Skin epidermis (tissue), 12 donors: ENCODE measurements around the gene CDK12.
"Not testable (repeated sequence)": the region's sequence is repeated elsewhere in the genome, so short reads cannot be mapped to it uniquely, and the experiment has no call there.

Experiments used
- H3K27ac ChIP-seq, 21 experiments: fragments of 200-600 bp; sonication (generic) in 11 of 21; one replicate each; pipeline ENCODE4 v1.5.0; 2020; ENCODE audit warnings: mild to moderate bottlenecking in 3 of 21, inconsistent platforms in 2 of 21, moderate library complexity in 2 of 21
- H3K4me3 ChIP-seq, 7 experiments: fragments of 200-600 bp; sonication (generic) in 2 of 7; one replicate each; pipeline ENCODE4 v1.5.0; 2020; ENCODE audit warnings: inconsistent platforms in 2 of 7, mild to moderate bottlenecking in 2 of 7, moderate library complexity in 1 of 7

CDK12 gene

DNA sequence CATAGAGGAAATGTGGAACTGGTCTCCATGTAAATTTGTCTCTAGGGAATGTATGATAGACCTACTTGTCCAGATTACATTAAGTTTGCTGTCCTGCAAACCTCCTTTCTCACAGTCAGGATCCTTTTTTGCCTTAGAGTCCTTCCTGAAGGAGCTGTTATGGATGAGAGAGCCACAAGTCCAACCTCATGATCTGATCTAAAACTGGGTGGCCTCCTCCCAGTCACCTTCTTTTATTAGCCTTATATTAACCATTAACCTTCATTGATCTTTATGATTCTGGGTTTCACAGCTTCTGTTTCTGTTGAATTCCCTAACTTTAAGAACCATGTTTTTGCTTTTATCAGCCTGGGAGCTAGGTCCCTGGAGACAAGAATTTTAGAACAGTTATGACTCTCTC, 82.4 kb downstream of the CDK12 start:
- H3K4me3 ChIP-seq, result no peak overlapping the region

DNA sequence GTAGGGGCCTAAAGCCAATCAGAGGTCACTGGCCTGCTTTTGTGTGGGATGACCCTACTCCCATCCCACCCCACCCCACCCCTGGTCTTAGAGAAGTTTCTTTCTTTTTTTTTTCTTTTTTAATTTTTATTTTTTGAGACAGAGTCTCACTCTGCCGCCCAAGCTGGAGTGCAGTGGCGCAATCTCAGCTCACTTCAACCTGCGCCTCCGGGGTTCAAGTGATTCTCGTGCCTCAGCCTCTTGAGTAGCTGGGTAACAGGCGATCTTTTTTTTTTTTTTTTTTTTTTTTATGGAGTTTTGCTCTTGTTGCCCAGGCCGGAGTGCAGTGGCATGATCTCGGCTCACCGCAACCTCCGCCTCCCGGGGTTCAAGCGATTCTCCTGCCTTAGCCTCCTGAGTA, 83.1 kb downstream of the CDK12 start:
- H3K27ac ChIP-seq, H3K4me3 ChIP-seq: not testable (repeated sequence)

More for the DNA sequence above, 82.4 kb downstream of the CDK12 start:
- H3K27ac ChIP-seq, result no peak overlapping the region

DNA sequence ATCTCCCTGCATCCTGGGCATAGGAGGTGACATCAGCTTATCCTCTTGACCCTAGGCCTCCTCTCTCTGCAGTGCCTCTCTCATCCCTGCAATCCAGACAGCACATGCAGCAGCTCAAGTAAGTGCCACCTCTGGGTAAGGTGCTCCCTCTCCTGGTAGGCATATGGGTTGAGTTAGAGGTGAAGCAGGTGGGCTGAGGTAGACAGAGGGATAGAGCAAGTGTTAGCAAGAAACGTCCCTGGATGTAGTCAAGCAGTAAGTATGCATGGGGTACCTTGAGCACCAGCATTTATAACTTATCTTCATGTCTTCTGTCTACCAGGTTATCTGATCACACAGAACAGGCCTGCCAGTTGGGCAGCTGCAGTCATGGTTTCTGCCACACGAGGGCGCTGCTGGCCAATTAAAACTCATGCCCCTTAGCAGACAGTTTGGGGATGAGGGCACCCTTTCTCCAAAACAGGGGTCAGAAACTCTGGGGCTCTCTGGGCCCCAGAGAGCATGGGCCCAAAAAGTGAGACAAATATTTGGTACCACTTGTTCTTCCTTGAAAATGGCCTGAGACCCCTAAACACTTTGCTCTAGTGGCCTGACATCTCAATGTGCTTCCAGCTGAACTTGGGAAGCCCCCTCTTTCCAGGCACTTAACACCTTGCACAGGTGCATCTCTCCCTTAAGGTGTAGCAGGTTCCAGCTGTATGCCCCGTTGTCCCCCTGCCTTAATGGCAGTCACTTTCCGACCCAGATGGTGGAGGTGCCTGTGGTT, 86.6 kb downstream of the CDK12 start:
- Histone ChIP-seq H3K4me3 (no peak overlapping the region), H3K27ac (no peak overlapping the region)

DNA sequence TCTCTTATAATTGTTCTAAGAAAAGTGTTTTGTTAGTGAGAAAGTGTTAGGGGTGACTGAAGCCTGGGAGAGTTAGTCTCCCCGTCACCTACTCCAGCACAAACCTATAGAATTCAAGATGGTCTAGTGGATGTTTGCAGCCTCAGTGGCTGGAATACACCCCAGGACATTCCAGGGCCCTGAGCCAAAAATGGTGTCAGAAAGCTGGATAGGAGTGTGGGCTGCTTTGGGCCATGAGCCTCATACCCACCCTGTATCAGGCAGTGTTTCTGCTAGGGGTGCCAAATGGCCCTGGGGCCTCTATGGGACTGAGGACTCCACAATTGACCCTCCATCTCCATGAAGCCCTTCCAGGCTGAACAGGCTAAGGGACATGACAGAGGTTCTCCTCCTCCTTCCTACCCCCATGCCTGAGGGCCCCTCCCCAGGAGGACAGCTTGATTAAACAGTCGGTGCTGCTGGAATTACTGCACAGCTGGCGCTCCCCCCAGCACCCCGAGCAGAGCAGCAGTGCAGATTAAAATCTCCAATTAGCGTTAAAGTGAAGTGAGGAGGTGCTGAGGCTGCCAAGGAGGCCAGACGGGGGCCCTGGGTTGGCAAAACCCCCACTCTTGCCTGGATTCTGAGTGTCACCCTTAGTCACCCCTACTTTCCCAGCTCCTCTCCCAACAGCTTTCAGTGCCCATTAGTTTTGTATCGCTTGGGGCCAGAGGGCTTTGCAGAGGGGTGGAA, 87.4 kb downstream of the CDK12 start:
- Histone ChIP-seq H3K4me3 (no peak overlapping the region), H3K27ac (no peak overlapping the region)

DNA sequence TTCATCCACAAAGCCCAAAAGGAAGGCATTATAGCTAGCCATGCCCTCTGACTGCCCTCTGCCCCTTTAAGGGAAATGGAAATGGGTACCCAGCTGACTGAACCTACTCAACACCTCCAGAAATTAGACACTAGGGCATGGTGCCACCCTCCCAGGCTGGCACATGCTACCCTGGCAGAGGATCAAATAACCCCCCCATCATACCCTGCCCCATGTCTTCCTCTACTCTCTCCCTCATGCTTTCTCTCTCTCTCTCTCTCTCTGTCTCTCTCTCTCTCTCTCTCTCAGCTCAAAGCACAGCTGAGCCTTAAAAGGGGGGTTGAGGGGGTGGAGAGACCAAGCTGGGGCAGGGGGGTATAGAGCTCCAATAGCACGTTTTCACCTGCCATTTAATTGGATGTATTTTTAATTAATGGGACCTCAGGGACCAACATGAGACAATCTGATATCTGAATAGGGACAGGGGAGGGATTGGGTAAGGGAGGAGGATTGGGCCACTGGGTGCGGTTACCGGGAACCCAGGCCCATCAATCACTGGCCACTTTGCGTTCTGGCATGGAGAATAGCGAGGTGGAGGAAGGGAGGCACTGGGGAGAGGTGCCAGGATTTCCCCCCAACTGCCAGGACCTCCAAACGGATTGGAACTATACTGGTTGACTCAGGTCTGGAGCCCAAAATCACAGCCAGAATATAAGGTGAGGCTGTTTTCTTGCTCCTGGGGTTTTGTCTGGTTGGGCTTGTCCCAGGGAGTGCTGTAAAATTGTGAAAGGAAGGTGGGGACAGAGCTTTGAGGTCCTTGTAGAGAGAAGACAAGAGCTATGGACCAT, 88.7 kb downstream of the CDK12 start:
- Histone ChIP-seq H3K27ac (no peak overlapping the region), H3K4me3 (no peak overlapping the region)

DNA sequence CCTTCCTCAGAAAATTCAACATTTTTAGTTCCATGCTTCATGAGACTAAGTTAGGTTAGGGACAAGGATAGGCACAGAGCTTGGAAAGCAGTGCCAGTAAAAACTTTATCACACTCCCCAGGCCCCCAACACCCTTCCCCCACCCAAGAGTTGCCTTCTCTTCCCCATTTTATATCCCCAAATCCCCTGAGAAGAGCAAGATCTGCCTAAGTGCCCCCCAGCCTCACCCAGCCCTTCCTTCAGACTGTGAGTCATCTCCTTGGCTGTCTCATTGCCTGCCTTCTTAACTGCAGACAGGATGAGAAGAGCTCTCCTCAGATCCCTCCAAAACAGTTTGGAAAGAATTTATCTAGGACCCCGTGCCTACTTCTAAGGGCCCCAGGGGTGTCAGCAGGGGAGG, 90.6 kb downstream of the CDK12 start:
- Histone ChIP-seq H3K4me3 (no peak overlapping the region), H3K27ac (no peak overlapping the region)

DNA sequence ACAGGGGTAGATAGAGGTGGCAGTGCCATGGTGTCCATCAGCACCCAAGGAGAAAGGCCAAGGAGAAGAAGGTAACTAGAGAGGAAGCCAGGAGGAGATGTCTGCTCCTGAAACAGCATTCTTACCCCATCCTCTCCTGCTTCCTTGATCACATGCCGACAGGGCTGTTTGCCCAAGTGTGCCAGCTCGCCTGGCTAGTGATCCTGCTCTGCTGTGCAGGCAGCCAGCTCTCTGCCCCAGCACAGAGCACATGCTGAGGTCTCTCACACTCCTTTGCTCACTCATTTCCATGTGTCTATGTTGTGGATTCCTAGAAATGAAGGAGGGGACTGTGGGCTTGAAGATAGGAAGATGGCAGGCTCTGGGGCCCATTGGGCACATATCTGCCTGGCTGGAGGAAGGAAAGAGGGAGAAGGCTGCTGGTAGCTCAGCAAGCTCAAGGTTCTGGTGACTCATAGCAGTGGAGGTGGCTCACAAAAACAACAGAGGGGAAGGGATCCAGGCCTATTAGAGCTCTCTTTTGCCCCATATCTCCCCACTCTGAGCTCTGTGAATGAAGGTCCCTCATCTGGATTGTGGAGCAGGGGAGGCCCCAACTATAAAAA, 92.2 kb downstream of the CDK12 start:
- Histone ChIP-seq H3K27ac (peak overlapping the region in 3 of 21 experiments; percentile 30 to 43 (median 31)), H3K4me3 (no peak overlapping the region)

DNA sequence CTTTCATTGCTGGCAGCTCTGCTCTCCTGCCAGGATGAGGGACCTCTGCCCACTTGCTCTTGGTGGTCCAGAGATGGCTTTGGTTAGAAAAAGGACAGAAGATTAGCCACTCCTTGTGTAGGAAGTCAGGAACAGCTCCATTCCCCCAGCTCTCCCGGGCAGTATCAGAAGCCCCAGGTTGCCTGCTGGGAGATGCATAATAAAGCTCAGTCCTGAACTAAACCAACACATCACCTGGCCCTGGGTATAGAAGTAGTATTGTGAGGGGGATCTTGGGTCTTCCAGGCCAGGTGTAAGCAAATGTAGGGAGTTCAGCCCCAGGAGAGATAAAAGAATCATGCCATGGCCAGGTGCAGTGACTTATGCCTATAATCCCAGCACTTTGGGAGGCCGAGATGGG, 94.1 kb downstream of the CDK12 start:
- no peak overlapping the region for H3K4me3 ChIP-seq
- no peak overlapping the region for H3K27ac ChIP-seq

DNA sequence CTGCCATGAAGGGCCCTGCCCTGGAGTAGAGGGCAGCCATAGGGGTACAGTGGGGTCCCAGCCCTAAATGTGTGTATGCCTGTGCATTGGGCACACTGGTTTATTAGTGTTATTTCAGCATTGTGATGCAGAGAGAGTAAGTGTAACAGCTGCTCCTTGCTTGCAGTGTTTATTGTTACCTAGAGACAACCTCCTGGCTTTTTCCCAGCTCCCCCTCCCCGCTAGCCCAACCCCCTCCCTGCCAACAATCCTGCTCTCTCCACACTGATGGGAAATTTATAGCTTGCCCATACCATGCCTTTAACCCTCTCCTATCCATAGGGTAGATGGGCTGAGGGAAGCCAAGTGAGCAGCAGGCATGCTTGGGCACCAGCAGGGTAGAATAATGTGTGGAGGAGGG, 95.1 kb downstream of the CDK12 start:
- H3K27ac ChIP-seq, result no peak overlapping the region
- no peak overlapping the region for H3K4me3 ChIP-seq

DNA sequence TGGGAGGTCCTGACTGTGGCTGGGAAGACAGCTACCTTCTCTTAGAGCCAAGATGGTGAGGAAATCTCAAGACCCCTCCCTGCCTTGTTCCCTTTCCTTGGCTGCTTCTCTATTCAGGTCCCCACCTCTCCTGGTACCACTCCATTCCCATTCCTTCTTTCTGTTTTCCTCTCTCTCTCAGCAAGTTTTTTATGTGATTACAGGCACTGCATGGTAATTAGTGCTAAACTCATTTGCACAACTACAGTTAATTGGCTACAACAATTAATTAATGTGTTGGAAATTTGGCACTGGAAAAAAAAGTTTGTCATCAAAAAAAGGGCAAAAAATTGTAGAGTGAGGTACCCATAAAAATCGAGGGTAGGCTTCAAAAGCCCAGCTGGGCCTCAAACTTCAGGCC, 101.1 kb downstream of the CDK12 start:
- Histone ChIP-seq H3K4me3 (no peak overlapping the region), H3K27ac (no peak overlapping the region)

DNA sequence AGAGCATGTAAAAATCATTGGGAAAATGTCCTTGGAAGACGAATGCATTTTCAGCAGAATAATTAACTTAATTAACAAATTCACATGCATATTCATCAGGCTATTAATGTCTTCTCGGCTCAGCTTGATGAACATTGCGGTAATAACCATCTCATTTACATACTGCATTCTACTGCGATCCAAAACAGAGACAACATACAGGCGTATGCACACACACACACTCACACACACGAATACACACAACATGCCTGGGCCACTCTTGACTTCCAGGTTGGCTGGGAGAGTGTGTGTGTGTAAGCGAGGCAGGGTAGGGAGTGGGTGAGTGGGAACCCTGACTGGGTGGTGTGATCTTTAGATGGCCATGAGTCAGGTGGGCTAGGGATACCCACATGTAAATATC, 101.7 kb downstream of the CDK12 start:
- H3K4me3 ChIP-seq, result no peak overlapping the region
- no peak overlapping the region for H3K27ac ChIP-seq

DNA sequence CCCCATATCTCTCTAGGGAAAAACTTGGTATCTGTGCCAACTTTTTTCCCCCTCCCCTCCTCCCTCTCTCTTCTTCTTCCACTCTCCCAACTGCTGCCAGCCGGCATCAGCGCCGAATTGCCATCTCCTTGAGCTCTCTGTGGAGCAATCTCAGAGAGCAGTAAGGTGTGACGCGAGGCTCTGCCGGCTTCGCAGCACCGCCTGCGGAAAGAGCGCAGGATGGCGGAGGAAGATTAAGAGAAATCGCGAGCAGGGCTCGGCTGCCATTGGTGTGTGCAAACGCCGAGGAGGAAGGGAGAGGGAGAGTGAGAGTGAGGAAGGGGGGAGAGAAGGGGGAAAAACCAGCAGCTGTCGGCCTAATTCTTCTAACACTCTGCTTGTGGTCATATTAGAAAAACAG, 102.2 kb downstream of the CDK12 start:
- H3K4me3 ChIP-seq, result no peak overlapping the region
- H3K27ac ChIP-seq, result no peak overlapping the region

DNA sequence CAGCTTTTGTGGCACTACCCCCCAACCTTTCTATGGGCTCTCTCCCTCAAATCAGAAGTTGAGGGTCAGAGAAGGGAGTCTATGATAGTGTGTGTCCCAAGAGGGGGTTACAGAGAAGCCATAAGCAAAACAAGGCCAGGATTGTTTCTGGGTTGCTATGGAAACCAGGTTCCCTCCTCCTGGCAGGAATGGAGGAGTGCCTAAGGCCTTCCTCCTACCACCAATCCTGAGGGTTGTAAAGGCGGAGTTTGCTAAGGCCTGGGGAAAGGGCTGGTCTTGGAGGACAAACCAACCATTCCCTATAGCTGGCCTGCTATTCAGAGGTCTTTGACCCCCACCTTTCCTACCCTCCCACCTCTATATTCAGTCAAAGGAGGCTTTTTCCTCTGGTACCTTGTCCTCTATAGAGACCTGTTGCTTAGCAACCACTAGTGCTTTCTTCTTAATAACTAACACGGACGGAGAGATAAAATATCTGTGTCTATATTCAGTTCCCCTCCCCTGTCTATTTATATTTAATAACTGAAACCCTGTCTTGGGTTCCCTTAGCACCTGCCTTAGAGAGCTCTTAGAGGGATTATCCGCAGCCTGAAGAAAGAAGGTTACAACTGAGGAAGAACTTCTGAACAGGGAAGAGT, 103.0 kb downstream of the CDK12 start:
- H3K27ac ChIP-seq, result no peak overlapping the region
- no peak overlapping the region for H3K4me3 ChIP-seq

DNA sequence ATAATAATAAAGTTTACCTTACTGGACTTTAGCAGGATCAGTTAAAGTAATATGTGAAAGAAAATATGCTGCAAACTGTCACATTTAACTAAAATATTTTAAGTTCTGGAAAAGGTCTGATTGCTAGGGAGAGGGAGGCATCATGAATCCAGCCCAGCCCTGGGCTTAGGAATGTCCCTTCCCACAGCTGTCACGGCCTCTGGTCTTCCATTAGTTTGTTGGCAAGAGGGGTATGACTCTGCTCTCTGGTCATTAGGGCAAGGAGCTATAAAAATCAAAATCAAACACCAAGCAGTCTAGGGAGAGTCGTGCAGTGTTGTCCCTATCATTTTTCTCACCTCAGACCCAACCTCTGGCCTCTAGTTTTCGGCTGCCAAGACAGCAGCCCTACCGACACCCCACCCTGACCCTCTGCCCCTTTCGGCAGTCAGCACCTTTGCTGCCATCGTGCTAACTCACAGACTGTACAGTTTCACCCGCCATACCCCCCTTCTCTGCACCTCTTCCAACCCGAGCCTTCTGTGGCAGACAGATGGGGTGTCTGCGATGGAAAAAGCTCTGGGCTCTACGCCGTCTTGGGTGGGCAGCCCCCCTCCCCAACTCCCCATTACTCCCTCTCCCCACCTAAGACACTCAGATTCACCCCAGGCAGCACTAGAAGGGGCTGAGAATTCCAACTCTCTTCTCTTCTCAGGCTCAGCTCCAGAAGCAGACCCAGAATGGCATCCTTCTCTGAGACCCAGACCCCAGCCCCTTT, 105.0 kb downstream of the CDK12 start:
- H3K27ac ChIP-seq, result no peak overlapping the region
- no peak overlapping the region for H3K4me3 ChIP-seq

DNA sequence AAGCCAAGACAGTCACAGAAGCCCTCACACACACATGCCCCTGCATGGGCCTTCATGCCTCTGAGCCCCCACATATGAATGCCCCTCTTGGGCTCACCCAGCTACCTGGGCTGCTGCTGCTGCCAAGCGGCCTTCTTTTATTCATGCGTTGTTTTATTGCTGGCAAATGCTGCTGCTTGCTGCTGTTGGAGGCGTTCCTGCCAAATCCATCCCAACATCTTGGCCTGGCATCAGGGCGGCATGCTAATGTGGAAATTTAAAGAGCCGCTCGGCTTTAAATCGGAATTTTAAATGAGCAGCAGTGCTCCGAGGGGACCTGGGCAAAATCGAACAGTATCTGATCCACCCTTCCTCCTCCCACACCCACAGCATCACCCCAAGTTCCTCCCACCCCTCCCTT, 107.4 kb downstream of the CDK12 start:
- no peak overlapping the region for H3K27ac ChIP-seq
- H3K4me3 ChIP-seq, result no peak overlapping the region

DNA sequence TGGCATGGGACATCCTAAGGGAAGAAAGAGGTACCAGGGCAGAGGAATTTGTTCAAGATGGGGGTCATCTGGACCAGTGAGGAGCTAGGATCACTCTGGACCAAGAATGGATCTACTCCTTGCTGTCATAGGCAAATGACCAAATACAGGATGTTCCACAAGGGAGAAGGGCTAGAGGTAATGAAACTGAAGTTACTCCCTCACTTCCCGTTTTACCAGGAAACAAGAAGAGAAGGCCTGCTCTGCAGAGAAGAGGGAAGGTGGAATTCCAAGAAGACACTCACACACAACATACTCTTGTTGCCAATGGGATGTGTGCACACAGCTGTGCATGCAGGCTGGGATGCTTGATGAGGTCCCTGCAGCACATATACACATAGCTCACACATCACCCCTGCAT, 107.8 kb downstream of the CDK12 start:
- no peak overlapping the region for H3K4me3 ChIP-seq
- H3K27ac ChIP-seq, result no peak overlapping the region

DNA sequence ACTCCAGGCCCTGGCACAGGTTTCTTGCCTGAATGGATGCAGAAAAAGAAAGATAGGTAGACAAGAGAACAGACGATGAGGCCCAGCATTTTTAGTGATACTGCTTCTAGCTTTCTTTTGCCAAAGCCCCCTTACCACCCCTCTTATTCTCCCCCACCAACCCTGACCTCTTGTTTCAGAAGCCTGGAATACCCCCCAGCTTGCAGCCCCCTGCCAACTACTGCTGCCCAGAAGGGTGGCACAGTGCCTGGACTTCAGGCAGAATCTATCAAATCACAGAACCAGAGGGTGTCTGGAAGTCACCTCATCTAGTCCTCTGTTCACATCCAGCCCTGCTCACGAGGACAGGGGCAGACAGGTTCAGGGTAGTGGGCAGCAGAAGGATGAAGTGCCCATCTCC, 110.8 kb downstream of the CDK12 start:
- Histone ChIP-seq H3K4me3 (no peak overlapping the region), H3K27ac (no peak overlapping the region)

DNA sequence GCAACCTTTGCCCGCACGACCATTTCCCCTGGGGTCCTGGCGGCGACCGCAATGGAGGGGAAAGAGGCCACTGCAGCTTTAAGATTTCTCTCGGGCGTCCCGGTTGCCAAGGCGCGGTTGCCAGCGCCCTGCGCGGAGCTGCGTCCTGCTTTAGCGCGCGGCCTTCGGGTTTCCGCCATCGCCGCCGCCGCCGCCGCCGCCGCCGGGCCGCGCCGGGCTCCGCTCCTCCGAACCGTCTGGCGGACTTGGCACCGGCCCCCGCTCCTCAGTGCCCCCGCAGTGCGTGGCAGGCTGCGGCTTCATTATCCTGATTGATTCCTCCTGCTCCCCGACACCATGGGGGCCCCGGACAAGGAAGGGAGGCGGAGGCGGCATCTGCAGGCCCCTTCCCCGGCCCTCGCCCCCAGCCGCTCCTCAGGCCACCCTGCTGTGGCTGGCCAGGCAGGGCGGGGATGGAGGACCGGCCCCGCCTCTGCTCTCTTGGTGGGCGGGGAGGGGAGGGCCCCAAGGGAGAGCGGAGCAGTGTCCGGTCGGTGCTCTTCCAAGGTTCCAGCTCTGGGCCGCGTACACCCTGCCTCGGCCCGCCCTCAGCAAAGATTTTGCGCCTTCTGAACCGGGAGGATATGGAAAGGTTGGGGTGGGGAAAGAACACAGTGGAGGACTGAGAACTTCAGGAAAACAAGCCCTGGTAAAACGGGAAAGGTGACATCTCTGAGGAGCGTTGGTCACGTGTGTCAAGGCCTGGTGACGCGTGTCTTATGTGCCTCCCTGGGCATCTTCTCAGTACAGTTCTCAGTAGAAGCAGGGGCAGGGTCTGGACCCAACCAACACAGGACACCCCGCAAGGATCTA, 112.4 kb downstream of the CDK12 start:
- H3K4me3 ChIP-seq, result peak overlapping the region; percentile 45 to 64 (median 56)
- peak overlapping the region in 20 of 21 experiments; percentile 37 to 92 (median 82) for H3K27ac ChIP-seq
